ENCODE results near the gene TENM3. TPM values are rescaled to one million over a fixed set of nuclear protein-coding genes. Genes with fewer than 3 reads are reported as not detected.

TENM3 gene
- total and polyA plus RNA-seq, 10 of the 15 experiments (the other 5 are each of a cell fraction or from before 2014, with no cell fraction given): 0.01 to 1.7 (median 0.08) TPM; not detected in 2

- Histone ChIP-seq H3K9me3 (replicated peaks; ENCODE audit: control insufficient read depth, insufficient read depth, low read length) (no peaks in the 10 kb centered on the region), H3K79me2 (ENCODE audit: control insufficient read depth, insufficient read depth, low read length) (no peaks in the 10 kb centered on the region), H3K27ac (ENCODE audit: control insufficient read depth, insufficient read depth) (no peak overlapping the region), H3K4me2 (ENCODE audit: control insufficient read depth, insufficient read depth) (no peak overlapping the region), H3K4me3 (no peak overlapping the region), H4K20me1 (ENCODE audit: control insufficient read depth, insufficient read depth) (no peaks in the 10 kb centered on the region), H3K27me3 (replicated peaks in 1 of 2; ENCODE audit: control insufficient read depth in 2 of 2, insufficient read depth in 2 of 2, low read length in 1 of 2) (peaks cover 0 to 2% of the 10 kb centered on the region in 2 experiments; a peak in 3 of 4 replicates), H3K4me1 (ENCODE audit: control insufficient read depth, insufficient read depth, low read length) (no peaks in the 10 kb centered on the region), H3K9ac (ENCODE audit: control insufficient read depth, insufficient read depth, low read length) (no peak overlapping the region), H2AFZ (ENCODE audit: control insufficient read depth, low read depth, low read length) (no peak overlapping the region), H3K36me3 (ENCODE audit: control insufficient read depth in 2 of 2, insufficient read depth in 2 of 2, low read length in 1 of 2) (no peaks in the 10 kb centered on the region)
- FAIRE-seq (no peak), ATAC-seq (peak; percentile 61), DNase-seq (ENCODE audit: low read depth, low spot score) (no peak)
- no peak for TF ChIP-seq ZNF592 (IDR thresholded peaks at IDR 0.05)
- no peak for TF ChIP-seq CREB1 (IDR thresholded peaks at IDR 0.05; ENCODE audit: low read depth)
- TF ChIP-seq PBX3 (IDR thresholded peaks at IDR 0.05; ENCODE audit: insufficient replicate concordance, low read depth, low read length): no peak
- 0 out of 2 replicates have a peak, but pooled peaks have one; percentile 13 for TF ChIP-seq RELB (IDR thresholded peaks at IDR 0.05; ENCODE audit: low read depth)
- peak; percentile 19; the same call in 1 of the 2 replicates for TF ChIP-seq SPI1 (IDR thresholded peaks at IDR 0.05; ENCODE audit: borderline replicate concordance, insufficient read depth, low read depth, low read length)
- TF ChIP-seq ATF7 (IDR thresholded peaks at IDR 0.05; ENCODE audit: low read depth): no peak
- intact Hi-C loops (cut with micrococcal nuclease; ENCODE audit: unreplicated experiment): no loop called here
- ChIA-PET CTCF (interaction anchor here (1.5 kb wide), 1 partner anchor 10 kb away, joined by 5 read pairs; no protein-coding TSS in a partner anchor), RAD21 (ENCODE audit: unreplicated experiment) (interaction anchor here (1.2 kb wide), 1 partner anchor 30 kb away, joined by 3 read pairs; no protein-coding TSS in a partner anchor), SMC1A (ENCODE audit: uncharacterized antibody, unreplicated experiment) (interaction anchor here (0.7 to 1.3 kb wide), 2 partner anchors 8 to 26 kb away, joined by 4 read pairs; no protein-coding TSS in a partner anchor), POLR2A (no interaction called here)
- BruUV-seq (replicated peaks): no TSS peak
- in situ Hi-C loops (cut with MboI): no loop called here
- 0% methylated on average over 1 of the region's 1 CpG for WGBS (ENCODE audit: insufficient coverage, insufficient replicate concordance, low lambda C conversion rate, missing lambda C conversion rate)
Observed at GRCh38 chr4:182518421-182518820, 275.2 kb downstream of the TENM3 start.

Data from GM12878 (cell line).